Adrenal gland (tissue), 12 donors: ENCODE data around the gene ERAL1. TPM values are rescaled to one million over a fixed set of nuclear protein-coding genes. Genes with fewer than 3 reads are reported as not detected.

ENCODE experiments used
- DNase-seq, 7 donors: peaks; one replicate each; pipeline ENCODE4 v3.0.0-alpha.2; 2019 to 2020
- H3K27ac ChIP-seq, 5 donors: fragments of 200-600 bp; sonication (generic) in 4 of 5; 1 replicate in 3 of 5; 2 replicates in 2 of 5; pipeline versions ENCODE4 v1.5.1 to v1.8.0; 2016 to 2020; ENCODE audit warnings: mild to moderate bottlenecking in 1 of 5
- H3K27me3 ChIP-seq: fragments of 200-600 bp; 2 replicates; pipeline ENCODE4 v1.8.0; 2021
- H3K36me3 ChIP-seq, 2 donors: fragments of 200-600 bp; replicated peaks in 1 of 2; 1 replicate in 1 of 2; 2 replicates in 1 of 2; pipeline versions ENCODE4 v1.5.1 to v1.8.0; 2018 to 2022
- H3K4me1 ChIP-seq, 2 donors: fragments of 200-600 bp; replicated peaks in 1 of 2; 1 replicate in 1 of 2; 2 replicates in 1 of 2; pipeline versions ENCODE4 v1.5.1 to v1.8.0; 2018 to 2021
- H3K4me3 ChIP-seq, 4 donors: fragments of 200-600 bp; sonication (generic) in 3 of 4; one replicate each; pipeline ENCODE4 v1.5.1; 2016 to 2018
- H3K9me3 ChIP-seq, 3 donors: fragments of 200-600 bp; sonication (generic) in 1 of 3; replicated peaks in 1 of 3; 1 replicate in 2 of 3; 2 replicates in 1 of 3; pipeline versions ENCODE4 v1.5.1 to v1.8.0; 2016 to 2021
- CTCF ChIP-seq, 6 experiments: fragments of 450-650 bp in 4 of 6; fragments of 200-600 bp in 2 of 6; sonication (generic) in 1 of 6; IDR thresholded peaks; 1 replicate in 5 of 6; 2 replicates in 1 of 6; pipeline versions ENCODE4 v1.5.1 to v1.8.0; 2016 to 2021; ENCODE audit warnings: antibody characterized with exemption in 6 of 6, mild to moderate bottlenecking in 2 of 6, moderate library complexity in 1 of 6
- POLR2A ChIP-seq, 2 donors: fragments of 450-650 bp; IDR thresholded peaks; one replicate each; pipeline ENCODE4 v1.6.1; 2017; ENCODE audit warnings: antibody characterized with exemption in 2 of 2, mild to moderate bottlenecking in 2 of 2, moderate library complexity in 1 of 2
- WGBS, 4 donors: extraction: QIAGEN DNeasy Blood & Tissue Kit in 2 of 4; methylation state at CpG; one replicate each; pipeline versions ENCODE4 v1.1.5 to v1.1.7; 2013 to 2017; 5-methylcytosine and 5-hydroxymethylcytosine counted together
- intact Hi-C, 2 donors: fragments of 100-400 bp; cut with DNase I; formaldehyde crosslinking; loops; one replicate each; pipeline versions ENCODE4 v1.14.1 to v1.15.0; 2022 to 2023
- polyA plus RNA-seq, 3 donors: library from polyadenylated mRNA; stranded (reverse); fragments of 200-250 nt in 2 of 3; fragments of 350-450 nt in 1 of 3; fragmentation: Illumina TruSeq in 1 of 3; extraction: RNeasy Lipid Tissue Mini Kit (QIAGEN cat#74804) in 1 of 3; gene quantifications; one replicate each; pipeline ENCODE4 v1.2.3, GENCODE V29; 2013 to 2014
- total RNA-seq, 9 donors: library from RNA; depleted of rRNA in 4 of 9; stranded (reverse); fragments of >200 nt in 4 of 9; fragments of 120-200 nt in 1 of 9; fragmentation: NEBNext Ultra II Directional in 1 of 9; extraction: Animal tissue kit (Norgen Biotek cat#: 25700) in 1 of 9; gene quantifications; one replicate each; pipeline versions ENCODE4 v1.1.0 to v1.2.4, GENCODE V29; 2013 to 2023
- donor health status: healthy with polysubstance abuse.
- donor health status: Bipolar disorder and iron deficiency.
- donor health status: DM: yes; HTN: yes; CAD: no.
- donor health status: DM: no; HTN: no; CAD: no.
- donor health status: DM: no; HTN: no; CAD: no.
- donor health status: DM: yes; HTN: yes; CAD: no.

The ERAL1 gene
- total and polyA plus RNA-seq, 12 donors = 42.8 to 80.8 (median 55.1) TPM

- WGBS, 4 donors = 84 to 92% (median 89%) methylated on average over 10 to 12 of the region's 12 CpGs
- Histone ChIP-seq H3K27ac (no peak overlapping the region), H3K4me1 (peaks cover 0 to 5% of the 10 kb centered on the region in 2 donors), H3K9me3 (no peaks in the 10 kb centered on the region), H3K27me3 (no peaks in the 10 kb centered on the region), H3K36me3 (peaks cover 0 to 26% of the 10 kb centered on the region in 2 donors), H3K4me3 (no peak overlapping the region)
- no peak for DNase-seq
- TF ChIP-seq POLR2A (IDR thresholded peaks at IDR 0.05) (no peak), CTCF (IDR thresholded peaks at IDR 0.05) (no peak)
- intact Hi-C loops = no loop called here
Measured at GRCh38 chr17:28887871-28888471, 33.2 kb downstream of the ERAL1 start.

- Histone ChIP-seq H3K4me1 (peaks cover 0 to 13% of the 10 kb centered on the region in 2 donors), H3K36me3 (peaks cover 0 to 19% of the 10 kb centered on the region in 2 donors), H3K9me3 (no peaks in the 10 kb centered on the region), H3K4me3 (no peak overlapping the region), H3K27ac (no peak overlapping the region), H3K27me3 (no peaks in the 10 kb centered on the region)
- TF ChIP-seq POLR2A (IDR thresholded peaks at IDR 0.05) (no peak), CTCF (IDR thresholded peaks at IDR 0.05) (no peak)
- no peak for DNase-seq
- intact Hi-C loops = no loop called here
- 92 to 94% (median 93%) methylated on average over 7 of the region's 7 CpGs for WGBS, 4 donors
Measured at GRCh38 chr17:28888832-28889231, 34.0 kb downstream of the ERAL1 start.

GRCh38 chr17:28889996-28890395, 35.2 kb downstream of the ERAL1 start:
- peaks cover 0 to 19% of the 10 kb centered on the region in 2 donors for H3K4me1 ChIP-seq
- WGBS, 4 donors = 79 to 88% (median 82%) methylated on average over 5 of the region's 5 CpGs
- intact Hi-C loops = no loop called here
- H3K27ac ChIP-seq = no peak overlapping the region
- TF ChIP-seq CTCF (IDR thresholded peaks at IDR 0.05) (no peak), POLR2A (IDR thresholded peaks at IDR 0.05) (no peak)
- no peak overlapping the region for H3K4me3 ChIP-seq
- DNase-seq = no peak
- H3K9me3 ChIP-seq = no peaks in the 10 kb centered on the region
- H3K36me3 ChIP-seq = peaks cover 0 to 8% of the 10 kb centered on the region in 2 donors
- no peaks in the 10 kb centered on the region for H3K27me3 ChIP-seq

GRCh38 chr17:28891201-28891600, 36.4 kb downstream of the ERAL1 start:
- no peak overlapping the region for H3K4me3 ChIP-seq
- no peaks in the 10 kb centered on the region for H3K9me3 ChIP-seq
- no peak for TF ChIP-seq CTCF (IDR thresholded peaks at IDR 0.05)
- no peak for TF ChIP-seq POLR2A (IDR thresholded peaks at IDR 0.05)
- DNase-seq = no peak
- WGBS, 4 donors = 33 to 96% (median 91%) methylated on average over 1 of the region's 1 CpG
- H3K4me1 ChIP-seq = peaks cover 0 to 25% of the 10 kb centered on the region in 2 donors
- H3K27ac ChIP-seq = peak overlapping the region in 1 of 5 donors; percentile 35
- no peaks in the 10 kb centered on the region for H3K27me3 ChIP-seq
- no peaks in the 10 kb centered on the region for H3K36me3 ChIP-seq
- intact Hi-C loops = no loop called here
